Measurements from ENCODE around the gene ERGIC1.

Gene ERGIC1

GRCh38 chr5:172799416-172799815 is 34.6 kb upstream of the ERGIC1 start:
- TF ChIP-seq CTCF (IDR thresholded peaks at IDR 0.05; ENCODE audit: insufficient read depth, low read length, poor library complexity, severe bottlenecking), result no peak
- Histone ChIP-seq H3K36me3 (ENCODE audit: control insufficient read depth, insufficient read depth, low read length) (no peaks in the 10 kb centered on the region), H3K4me3 (replicated peaks; ENCODE audit: low read depth, low read length) (no peak overlapping the region), H3K27me3 (replicated peaks; ENCODE audit: control insufficient read depth, insufficient read depth, low read length) (no peaks in the 10 kb centered on the region)
- DNase-seq (ENCODE audit: extremely low read depth, insufficient read length), result no peak

DNA sequence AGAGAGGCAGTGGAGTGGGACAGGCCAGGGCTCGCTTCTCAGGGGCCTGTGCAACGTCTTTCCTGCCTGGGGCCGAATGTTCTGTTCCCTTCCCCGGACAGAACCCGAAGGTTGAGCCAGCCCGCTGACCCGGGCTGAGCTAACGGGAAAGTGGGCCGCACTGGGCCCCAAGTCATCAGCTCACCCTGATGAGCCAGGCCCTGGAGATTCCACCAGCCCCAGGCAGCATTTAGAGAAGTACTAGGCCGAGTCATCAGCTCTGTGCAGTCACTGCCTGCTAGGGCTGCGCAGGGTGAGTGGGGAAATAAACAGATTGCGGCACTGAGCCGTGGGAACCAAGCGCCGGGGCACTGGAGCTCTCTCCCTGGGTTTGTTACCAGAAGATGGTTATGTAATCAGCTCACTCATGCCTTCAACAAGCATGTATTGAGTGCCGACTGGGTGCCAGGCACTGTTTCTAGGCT is 33.9 kb upstream of the ERGIC1 start:
- no peaks in the 10 kb centered on the region for H3K27me3 ChIP-seq (replicated peaks; ENCODE audit: control insufficient read depth, insufficient read depth, low read length)
- H3K36me3 ChIP-seq (ENCODE audit: control insufficient read depth, insufficient read depth, low read length), result no peaks in the 10 kb centered on the region
- no peak for DNase-seq (ENCODE audit: extremely low read depth, insufficient read length)
- no peak for TF ChIP-seq CTCF (IDR thresholded peaks at IDR 0.05; ENCODE audit: insufficient read depth, low read length, poor library complexity, severe bottlenecking)
- no peak overlapping the region for H3K4me3 ChIP-seq (replicated peaks; ENCODE audit: low read depth, low read length)

DNA sequence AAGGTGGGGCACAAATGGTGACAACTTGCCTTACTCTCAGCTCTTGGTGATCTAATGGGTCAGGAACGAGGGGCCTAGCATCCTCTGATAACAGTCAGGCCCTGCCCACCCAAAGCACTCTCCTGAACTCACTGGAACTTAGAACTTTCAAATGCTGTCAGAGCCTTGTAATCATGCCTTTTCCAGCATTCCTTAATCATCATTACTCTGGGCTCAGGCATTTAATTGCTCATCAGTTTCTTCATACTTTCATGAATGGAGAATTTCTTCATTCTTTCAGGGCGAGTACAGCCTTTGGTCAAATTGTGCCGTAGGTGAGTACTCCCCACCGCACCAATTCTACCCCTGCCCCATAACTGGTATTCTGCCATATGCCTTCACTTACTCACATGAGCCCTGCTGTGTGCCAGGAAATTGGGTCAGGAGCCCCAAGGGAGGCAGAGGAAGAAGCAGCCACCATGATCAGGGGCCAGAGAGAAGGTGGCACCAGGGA is 32.8 kb upstream of the ERGIC1 start:
- Histone ChIP-seq H3K36me3 (ENCODE audit: control insufficient read depth, insufficient read depth, low read length) (no peaks in the 10 kb centered on the region), H3K4me3 (replicated peaks; ENCODE audit: low read depth, low read length) (no peak overlapping the region), H3K27me3 (replicated peaks; ENCODE audit: control insufficient read depth, insufficient read depth, low read length) (no peaks in the 10 kb centered on the region)
- no peak for DNase-seq (ENCODE audit: extremely low read depth, insufficient read length)
- TF ChIP-seq CTCF (IDR thresholded peaks at IDR 0.05; ENCODE audit: insufficient read depth, low read length, poor library complexity, severe bottlenecking), result no peak

- no peaks in the 10 kb centered on the region for H3K27me3 ChIP-seq (replicated peaks; ENCODE audit: control insufficient read depth, insufficient read depth, low read length)
- TF ChIP-seq CTCF (IDR thresholded peaks at IDR 0.05; ENCODE audit: insufficient read depth, low read length, poor library complexity, severe bottlenecking), result no peak
- H3K4me3 ChIP-seq (replicated peaks; ENCODE audit: low read depth, low read length), result no peak overlapping the region
- no peak for DNase-seq (ENCODE audit: extremely low read depth, insufficient read length)
- H3K36me3 ChIP-seq (ENCODE audit: control insufficient read depth, insufficient read depth, low read length), result no peaks in the 10 kb centered on the region
Observed at GRCh38 chr5:172802112-172802511, 31.9 kb upstream of the ERGIC1 start.

DNA sequence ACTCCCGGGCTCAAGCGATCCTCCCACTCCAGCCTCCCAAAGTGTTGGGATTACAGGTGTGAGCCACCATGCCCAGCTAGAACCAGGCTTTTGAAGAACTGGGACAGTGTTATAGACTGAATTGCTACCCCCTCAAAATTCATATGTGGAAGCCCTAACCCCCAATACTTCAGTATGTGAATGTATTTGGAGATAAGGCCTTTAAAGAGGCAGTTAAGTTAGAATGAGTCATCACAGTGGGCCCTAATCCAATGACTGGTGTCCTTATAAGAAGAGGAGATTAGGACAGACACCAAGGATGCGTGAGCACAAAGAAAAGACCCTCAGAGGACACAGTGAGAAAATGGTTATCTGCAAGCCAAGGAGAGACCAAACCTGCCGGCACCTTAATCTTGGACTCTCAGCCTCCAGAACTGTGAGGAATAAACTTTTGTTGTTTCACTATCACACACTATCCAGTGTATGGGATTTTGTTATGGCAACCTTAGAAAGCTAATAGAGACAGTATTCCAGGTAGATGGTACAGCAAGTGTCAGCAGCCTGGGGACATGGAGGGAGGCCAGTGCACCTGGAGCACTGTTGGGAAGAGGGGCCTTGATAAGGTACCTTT is 31.4 kb upstream of the ERGIC1 start:
- Histone ChIP-seq H3K4me3 (replicated peaks; ENCODE audit: low read depth, low read length) (no peak overlapping the region), H3K27me3 (replicated peaks; ENCODE audit: control insufficient read depth, insufficient read depth, low read length) (no peaks in the 10 kb centered on the region), H3K36me3 (ENCODE audit: control insufficient read depth, insufficient read depth, low read length) (no peaks in the 10 kb centered on the region)
- TF ChIP-seq CTCF (IDR thresholded peaks at IDR 0.05; ENCODE audit: insufficient read depth, low read length, poor library complexity, severe bottlenecking), result no peak
- no peak for DNase-seq (ENCODE audit: extremely low read depth, insufficient read length)
